ENCODE data around the gene QRICH1.

GRCh38 chr3:48989796-48990635 lies 103.9 kb downstream of the QRICH1 start, which contains the start of gene P4HTM:
- TF ChIP-seq L3MBTL2 (conservative IDR thresholded peaks at IDR 0.05) (no peak), FOXA1 (IDR thresholded peaks at IDR 0.05) (no peak)
